ENCODE results near the gene ARHGAP26.

Gene ARHGAP26

GRCh38 chr5:142758062-142758795 lies 11.9 kb upstream of the ARHGAP26 start:
- TF ChIP-seq JUND (IDR thresholded peaks at IDR 0.05; ENCODE audit: low read depth) = no peak
- DNase-seq (ENCODE audit: low read depth in 1 of 2, low spot score in 1 of 2) = no peak
- in situ Hi-C loops (cut with HindIII; ENCODE audit: low pct_unique_long_range_greater_than_20kb, low sequenced_read_pairs) = no loop called here

- DNase-seq (ENCODE audit: low read depth in 1 of 2, low spot score in 1 of 2) = no peak
- in situ Hi-C loops (cut with HindIII; ENCODE audit: low pct_unique_long_range_greater_than_20kb, low sequenced_read_pairs) = no loop called here
- no peak for TF ChIP-seq JUND (IDR thresholded peaks at IDR 0.05; ENCODE audit: low read depth)
Observed at GRCh38 chr5:142758796-142759145, 11.4 kb upstream of the ARHGAP26 start.

- DNase-seq (ENCODE audit: low read depth in 1 of 2, low spot score in 1 of 2) = no peak
- in situ Hi-C loops (cut with HindIII; ENCODE audit: low pct_unique_long_range_greater_than_20kb, low sequenced_read_pairs) = no loop called here
- no peak for TF ChIP-seq JUND (IDR thresholded peaks at IDR 0.05; ENCODE audit: low read depth)
Observed at GRCh38 chr5:142763701-142764100, 6.5 kb upstream of the ARHGAP26 start.

GRCh38 chr5:142767178-142767577 lies 3.0 kb upstream of the ARHGAP26 start:
- in situ Hi-C loops (cut with HindIII; ENCODE audit: low pct_unique_long_range_greater_than_20kb, low sequenced_read_pairs) = no loop called here
- no peak for DNase-seq (ENCODE audit: low read depth in 1 of 2, low spot score in 1 of 2)
- no peak for TF ChIP-seq JUND (IDR thresholded peaks at IDR 0.05; ENCODE audit: low read depth)

- in situ Hi-C loops (cut with HindIII; ENCODE audit: low pct_unique_long_range_greater_than_20kb, low sequenced_read_pairs) = no loop called here
- peak in 1 of 2 experiments; percentile 44 for DNase-seq (ENCODE audit: low read depth in 1 of 2, low spot score in 1 of 2)
- no peak for TF ChIP-seq JUND (IDR thresholded peaks at IDR 0.05; ENCODE audit: low read depth)
Observed at GRCh38 chr5:142767911-142768310, 2.3 kb upstream of the ARHGAP26 start.

- in situ Hi-C loops (cut with HindIII; ENCODE audit: low pct_unique_long_range_greater_than_20kb, low sequenced_read_pairs) = no loop called here
- no peak for TF ChIP-seq JUND (IDR thresholded peaks at IDR 0.05; ENCODE audit: low read depth)
- no peak for DNase-seq (ENCODE audit: low read depth in 1 of 2, low spot score in 1 of 2)
Observed at GRCh38 chr5:142769251-142769792, 855 bp upstream of the ARHGAP26 start.

GRCh38 chr5:142770650-142771609 lies 753 bp downstream of the ARHGAP26 start:
- in situ Hi-C loops (cut with HindIII; ENCODE audit: low pct_unique_long_range_greater_than_20kb, low sequenced_read_pairs) = no loop called here
- DNase-seq (ENCODE audit: low read depth in 1 of 2, low spot score in 1 of 2) = peak; percentile 33 to 38
- no peak for TF ChIP-seq JUND (IDR thresholded peaks at IDR 0.05; ENCODE audit: low read depth)

- DNase-seq (ENCODE audit: low read depth in 1 of 2, low spot score in 1 of 2) = no peak
- TF ChIP-seq JUND (IDR thresholded peaks at IDR 0.05; ENCODE audit: low read depth) = no peak
- in situ Hi-C loops (cut with HindIII; ENCODE audit: low pct_unique_long_range_greater_than_20kb, low sequenced_read_pairs) = no loop called here
Observed at GRCh38 chr5:142771666-142772065, 1.5 kb downstream of the ARHGAP26 start.

- in situ Hi-C loops (cut with HindIII; ENCODE audit: low pct_unique_long_range_greater_than_20kb, low sequenced_read_pairs) = no loop called here
- no peak for DNase-seq (ENCODE audit: low read depth in 1 of 2, low spot score in 1 of 2)
- no peak for TF ChIP-seq JUND (IDR thresholded peaks at IDR 0.05; ENCODE audit: low read depth)
Observed at GRCh38 chr5:142772446-142773293, 2.5 kb downstream of the ARHGAP26 start.

- no peak for DNase-seq (ENCODE audit: low read depth in 1 of 2, low spot score in 1 of 2)
- in situ Hi-C loops (cut with HindIII; ENCODE audit: low pct_unique_long_range_greater_than_20kb, low sequenced_read_pairs) = no loop called here
- no peak for TF ChIP-seq JUND (IDR thresholded peaks at IDR 0.05; ENCODE audit: low read depth)
Observed at GRCh38 chr5:142777099-142777498, 6.9 kb downstream of the ARHGAP26 start.

- DNase-seq (ENCODE audit: low read depth in 1 of 2, low spot score in 1 of 2) = no peak
- no peak for TF ChIP-seq JUND (IDR thresholded peaks at IDR 0.05; ENCODE audit: low read depth)
Observed at GRCh38 chr5:142777850-142778249, 7.7 kb downstream of the ARHGAP26 start.

GRCh38 chr5:142779163-142779840 lies 9.1 kb downstream of the ARHGAP26 start:
- TF ChIP-seq JUND (IDR thresholded peaks at IDR 0.05; ENCODE audit: low read depth) = no peak
- DNase-seq (ENCODE audit: low read depth in 1 of 2, low spot score in 1 of 2) = no peak
- in situ Hi-C loops (cut with HindIII; ENCODE audit: low pct_unique_long_range_greater_than_20kb, low sequenced_read_pairs) = no loop called here

More at GRCh38 chr5:142777850-142778249, 7.7 kb downstream of the ARHGAP26 start:
- in situ Hi-C loops (cut with HindIII; ENCODE audit: low pct_unique_long_range_greater_than_20kb, low sequenced_read_pairs) = no loop called here

Measured in T47D (cell line).